ENCODE results near the gene EPHA5. TPM values are rescaled to one million over a fixed set of nuclear protein-coding genes. Genes with fewer than 3 reads are reported as not detected.
A peak's percentile ranks its signal among the peaks of the same experiment; 100 is the strongest.

EPHA5 gene
- total RNA-seq, 1 donor, result 0.72 TPM

GRCh38 chr4:65653740-65654361, 16.4 kb downstream of the EPHA5 start:
- Histone ChIP-seq H3K4me1 (ENCODE audit: insufficient read depth, low read length) (peaks cover 5% of the 10 kb centered on the region), H3K27me3 (ENCODE audit: insufficient read depth, low read length) (no peaks in the 10 kb centered on the region), H4K20me1 (ENCODE audit: insufficient read depth, low read length) (no peaks in the 10 kb centered on the region), H3K79me2 (ENCODE audit: insufficient read depth, low read length) (no peaks in the 10 kb centered on the region), H3K9me3 (ENCODE audit: low read depth, low read length) (no peaks in the 10 kb centered on the region), H3K36me3 (ENCODE audit: insufficient read depth, low read length) (no peaks in the 10 kb centered on the region), H3K27ac (ENCODE audit: low read depth, low read length) (no peak overlapping the region), H2AFZ (ENCODE audit: low read length) (peak overlapping the region; percentile 16), H3K4me3 (ENCODE audit: insufficient read depth, low read length) (peak overlapping the region; percentile 33), H3K4me2 (ENCODE audit: insufficient read depth, low read length) (peak overlapping the region; percentile 58)
- DNase-seq (ENCODE audit: insufficient read length, low spot score, missing footprints), result no peak
- no peak for TF ChIP-seq CTCF (IDR thresholded peaks at IDR 0.05; ENCODE audit: extremely low read depth, low read depth, low read length)

- Histone ChIP-seq H3K27ac (ENCODE audit: low read depth, low read length) (no peak overlapping the region), H3K4me1 (ENCODE audit: insufficient read depth, low read length) (peaks cover 5% of the 10 kb centered on the region), H3K79me2 (ENCODE audit: insufficient read depth, low read length) (no peaks in the 10 kb centered on the region), H4K20me1 (ENCODE audit: insufficient read depth, low read length) (no peaks in the 10 kb centered on the region), H3K4me2 (ENCODE audit: insufficient read depth, low read length) (no peak overlapping the region), H2AFZ (ENCODE audit: low read length) (no peak overlapping the region), H3K27me3 (ENCODE audit: insufficient read depth, low read length) (no peaks in the 10 kb centered on the region), H3K9me3 (ENCODE audit: low read depth, low read length) (no peaks in the 10 kb centered on the region), H3K36me3 (ENCODE audit: insufficient read depth, low read length) (no peaks in the 10 kb centered on the region), H3K4me3 (ENCODE audit: insufficient read depth, low read length) (no peak overlapping the region)
- no peak for TF ChIP-seq CTCF (IDR thresholded peaks at IDR 0.05; ENCODE audit: extremely low read depth, low read depth, low read length)
- no peak for DNase-seq (ENCODE audit: insufficient read length, low spot score, missing footprints)
Observed at GRCh38 chr4:65651751-65652150, 18.5 kb downstream of the EPHA5 start.

DNA sequence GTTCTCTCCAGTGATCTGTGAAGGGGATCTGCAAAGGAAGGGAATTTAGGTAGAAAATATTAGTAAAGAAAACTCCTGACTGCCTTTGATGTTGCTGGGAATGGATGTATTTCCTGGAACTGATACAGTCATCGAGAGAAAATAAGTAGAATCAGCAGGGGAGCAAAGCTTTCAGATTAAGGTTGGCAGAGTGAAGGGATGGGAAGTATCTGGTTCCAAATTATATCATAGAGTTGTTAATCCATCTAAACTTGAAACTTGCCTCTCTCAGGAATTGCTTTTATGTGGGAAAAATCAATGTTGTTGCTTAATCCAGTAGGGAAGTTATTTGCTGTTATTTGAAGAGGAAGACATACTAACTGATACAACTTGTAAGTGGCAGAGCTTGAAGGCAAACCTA, 19.3 kb downstream of the EPHA5 start:
- H3K4me1 ChIP-seq (ENCODE audit: insufficient read depth, low read length), result peaks cover 9% of the 10 kb centered on the region
- H3K4me3 ChIP-seq (ENCODE audit: insufficient read depth, low read length), result no peak overlapping the region
- H3K79me2 ChIP-seq (ENCODE audit: insufficient read depth, low read length), result no peaks in the 10 kb centered on the region
- H3K27ac ChIP-seq (ENCODE audit: low read depth, low read length), result no peak overlapping the region
- no peak overlapping the region for H3K4me2 ChIP-seq (ENCODE audit: insufficient read depth, low read length)
- DNase-seq (ENCODE audit: insufficient read length, low spot score, missing footprints), result no peak
- TF ChIP-seq CTCF (IDR thresholded peaks at IDR 0.05; ENCODE audit: extremely low read depth, low read depth, low read length), result no peak
- no peaks in the 10 kb centered on the region for H4K20me1 ChIP-seq (ENCODE audit: insufficient read depth, low read length)
- H3K27me3 ChIP-seq (ENCODE audit: insufficient read depth, low read length), result no peaks in the 10 kb centered on the region
- no peak overlapping the region for H2AFZ ChIP-seq (ENCODE audit: low read length)
- no peaks in the 10 kb centered on the region for H3K36me3 ChIP-seq (ENCODE audit: insufficient read depth, low read length)
- no peaks in the 10 kb centered on the region for H3K9me3 ChIP-seq (ENCODE audit: low read depth, low read length)

DNA sequence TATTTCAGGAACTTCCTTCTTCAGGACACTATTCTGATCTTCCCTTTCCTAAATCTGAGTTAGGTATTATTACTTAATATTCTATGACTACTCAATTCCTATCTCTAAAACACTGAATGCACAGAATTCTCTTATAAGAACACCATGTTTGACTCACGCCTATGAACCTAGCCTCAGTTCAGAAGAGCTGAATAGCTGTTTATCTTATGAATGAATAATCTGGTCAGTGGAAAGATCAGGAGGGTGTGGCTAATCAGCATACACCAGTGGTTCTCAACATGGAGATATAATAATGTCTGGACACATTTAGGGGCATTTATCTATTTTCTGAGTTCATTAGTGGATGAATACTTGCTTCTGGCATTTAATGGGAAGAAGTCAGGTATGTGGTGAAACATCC, 24.2 kb downstream of the EPHA5 start:
- no peak for TF ChIP-seq CTCF (IDR thresholded peaks at IDR 0.05; ENCODE audit: extremely low read depth, low read depth, low read length)
- Histone ChIP-seq H3K27me3 (ENCODE audit: insufficient read depth, low read length) (no peaks in the 10 kb centered on the region), H3K27ac (ENCODE audit: low read depth, low read length) (no peak overlapping the region), H3K36me3 (ENCODE audit: insufficient read depth, low read length) (no peaks in the 10 kb centered on the region), H2AFZ (ENCODE audit: low read length) (no peak overlapping the region), H3K79me2 (ENCODE audit: insufficient read depth, low read length) (no peaks in the 10 kb centered on the region), H3K4me3 (ENCODE audit: insufficient read depth, low read length) (no peak overlapping the region), H3K4me2 (ENCODE audit: insufficient read depth, low read length) (no peak overlapping the region), H3K4me1 (ENCODE audit: insufficient read depth, low read length) (peaks cover 10% of the 10 kb centered on the region), H4K20me1 (ENCODE audit: insufficient read depth, low read length) (no peaks in the 10 kb centered on the region), H3K9me3 (ENCODE audit: low read depth, low read length) (no peaks in the 10 kb centered on the region)
- DNase-seq (ENCODE audit: insufficient read length, low spot score, missing footprints), result no peak
